ENCODE data around the gene ACBD4. TPM values are rescaled to one million over a fixed set of nuclear protein-coding genes. Genes with fewer than 3 reads are reported as not detected.
A peak's percentile ranks its signal among the peaks of the same experiment; 100 is the strongest.

The ACBD4 gene
- total and polyA plus RNA-seq, 2 of the 13 experiments (the other 11 are each of a cell fraction or from before 2014, with no cell fraction given): 16.1 to 26.9 TPM

DNA sequence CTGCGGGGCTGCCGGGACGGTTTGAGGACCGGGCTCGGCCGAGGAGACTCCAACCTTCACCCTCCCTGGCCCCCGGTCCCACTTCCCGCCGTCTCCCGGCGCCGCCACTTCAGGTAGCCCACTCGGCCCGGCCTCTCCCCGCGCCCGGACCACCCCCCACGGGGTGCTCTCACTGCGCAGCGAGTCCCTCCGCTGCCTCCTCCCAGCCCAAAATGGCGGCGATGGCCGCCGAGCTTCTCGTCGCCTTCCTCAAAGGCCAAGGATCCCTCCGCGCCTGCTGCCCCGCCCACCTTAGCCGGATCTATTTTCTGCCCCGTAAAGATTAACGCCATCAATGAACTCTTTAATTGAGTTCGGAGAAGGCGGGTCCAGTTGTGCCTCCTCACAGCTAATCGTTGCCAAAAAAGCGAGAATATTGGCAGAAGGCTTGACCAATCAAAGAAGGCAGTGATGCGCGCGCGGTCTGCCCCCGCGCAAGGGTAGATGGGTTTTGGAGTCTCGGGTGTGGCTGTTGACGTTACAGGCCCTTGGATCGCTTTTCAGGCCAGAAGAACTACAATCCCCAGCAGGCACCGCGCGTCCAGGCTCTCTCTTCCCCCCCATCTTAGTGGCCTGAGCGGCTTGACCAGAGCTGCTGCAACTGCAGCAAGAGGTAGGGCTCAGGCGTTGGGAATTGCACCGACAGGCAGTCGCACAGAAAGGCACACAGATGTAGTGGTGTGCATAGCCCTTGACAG, 26.0 kb downstream of the ACBD4 start, which contains the start of gene HEXIM2:
Gene HEXIM2 (plus strand): TSS at position 588 of the 737 bp plus-strand sequence. CDS start 919 bp downstream, outside the sequence.
- in situ Hi-C loops (cut with HindIII; ENCODE audit: extremely low pct_ligation_motif_present, low pct_unique_long_range_greater_than_20kb): no loop called here
- CTCF ChIA-PET (ENCODE audit: low intra/inter-chr PET ratio, low total read pairs): interaction anchor here (1.6 to 5.6 kb wide), 5 partner anchors 10 to 36 kb away, joined by 3 to 39 read pairs (median 10); partner anchors contain the start of genes ACBD4 and HEXIM1
- TF ChIP-seq MBNL3 (CRISPR knock-in tag; conservative IDR thresholded peaks at IDR 0.05) (no peak), ZNF567 (CRISPR knock-in tag; IDR thresholded peaks at IDR 0.05; ENCODE audit: borderline replicate concordance) (peak; percentile 75; the same call in 1 of the 2 replicates), HHEX (CRISPR knock-in tag; IDR thresholded peaks at IDR 0.05) (no peak), RXRB (CRISPR knock-in tag; IDR thresholded peaks at IDR 0.05; ENCODE audit: borderline replicate concordance) (peak; percentile 66; the same call in 1 of the 2 replicates), PRDM10 (CRISPR knock-in tag; IDR thresholded peaks at IDR 0.05; ENCODE audit: low read depth) (peak; percentile 96), MED8 (CRISPR knock-in tag; IDR thresholded peaks at IDR 0.05; ENCODE audit: insufficient replicate concordance) (no peak), NR1H2 (CRISPR knock-in tag; IDR thresholded peaks at IDR 0.05; ENCODE audit: borderline replicate concordance, low read depth) (no peak), ZNF101 (CRISPR knock-in tag; IDR thresholded peaks at IDR 0.05; ENCODE audit: borderline replicate concordance, low read depth) (peak; percentile 96; the same call in 1 of the 2 replicates), ZNF180 (CRISPR knock-in tag; IDR thresholded peaks at IDR 0.05; ENCODE audit: borderline replicate concordance, low read depth) (peak; percentile 23; the same call in 1 of the 2 replicates), SAFB2 (CRISPR knock-in tag; IDR thresholded peaks at IDR 0.05; ENCODE audit: borderline replicate concordance, low read depth) (peak; percentile 86; the same call in 1 of the 2 replicates), ZBTB7A (CRISPR knock-in tag; IDR thresholded peaks at IDR 0.05) (no peak; the same call in 1 of the 2 replicates), ZNF776 (CRISPR knock-in tag; IDR thresholded peaks at IDR 0.05) (peak; percentile 42), ZNF264 (CRISPR knock-in tag; IDR thresholded peaks at IDR 0.05) (no peak; the same call in none of the 2 replicates), ZMYM3 (CRISPR knock-in tag; IDR thresholded peaks at IDR 0.05) (peak; percentile 10; the same call in 1 of the 2 replicates), PITX1 (CRISPR knock-in tag; IDR thresholded peaks at IDR 0.05) (peak; percentile 67), LRRFIP1 (CRISPR knock-in tag; conservative IDR thresholded peaks at IDR 0.05) (0 out of 2 replicates have a peak, but pooled peaks have one; percentile 76), ZNF441 (CRISPR knock-in tag; IDR thresholded peaks at IDR 0.05; ENCODE audit: borderline replicate concordance) (no peak)

More for the DNA sequence above, 26.0 kb downstream of the ACBD4 start, which contains the start of gene HEXIM2:
- peaks cover 5 to 10% of the 10 kb centered on the region in 2 experiments; a peak in 4 of 5 replicates for H3K36me3 ChIP-seq (replicated peaks in 1 of 2; ENCODE audit: control insufficient read depth in 1 of 2, insufficient read depth in 2 of 2, low read length in 2 of 2)
- H4K20me1 ChIP-seq (ENCODE audit: insufficient read depth, low read length): no peaks in the 10 kb centered on the region
- FAIRE-seq (peak; percentile 100), ATAC-seq (peak; percentile 92), DNase-seq (ENCODE audit: low spot score) (peak; percentile 100)
- H3K27ac ChIP-seq (ENCODE audit: extremely low read length, insufficient read depth, low read length): peak within 1 kb of the TSS; percentile 98
- H3K9ac ChIP-seq (ENCODE audit: insufficient read depth, low read depth, low read length): peak within 1 kb of the TSS; percentile 100
- no peaks in the 10 kb centered on the region; a peak in 1 of 5 replicates for H3K27me3 ChIP-seq (ENCODE audit: control insufficient read depth in 1 of 2, insufficient read depth in 2 of 2, low read length in 2 of 2)
- POLR2A ChIA-PET: interaction anchor here (0.5 to 24.3 kb wide), 35 partner anchors 7 to 386 kb away, joined by 3 to 2487 read pairs (median 6); partner anchors contain the start of genes ACBD4, EFTUD2, HEXIM1 and HEXIM2
- H3K79me2 ChIP-seq (ENCODE audit: insufficient read depth, low read length): peaks cover 32% of the 10 kb centered on the region
- TSS peak; percentile 81 for BruUV-seq (replicated peaks)
- H2AFZ ChIP-seq (ENCODE audit: low read length): no peak within 1 kb of the TSS
- peaks cover 59% of the 10 kb centered on the region for H3K4me1 ChIP-seq (ENCODE audit: insufficient read depth, low read length)
- no peaks in the 10 kb centered on the region for H3K9me3 ChIP-seq (ENCODE audit: low read length)
- H3K4me2 ChIP-seq (ENCODE audit: low read depth, low read length): peak within 1 kb of the TSS; percentile 96
- H3K4me3 ChIP-seq (replicated peaks in 1 of 3; ENCODE audit: insufficient read depth in 1 of 3, low read depth in 2 of 3, low read length in 3 of 3): peak within 1 kb of the TSS; percentile 74 to 93 (median 92)
- WGBS (ENCODE audit: low lambda C conversion rate): under 1% methylated on average over 41 of the region's 53 CpGs
- intact Hi-C loops (cut with micrococcal nuclease; ENCODE audit: unreplicated experiment): loop anchor here (1.0 to 2.0 kb wide), 4 partner anchors 9 to 35 kb away; partner anchors contain the start of gene HEXIM1
